Body of pancreas (tissue), 4 donors: Measurements from ENCODE around the gene CACNA1E.

Experiments used
- CTCF ChIP-seq, 7 experiments: fragments of 450-650 bp in 4 of 7; fragments of 200-600 bp in 3 of 7; sonication (generic) in 3 of 7; IDR thresholded peaks; one replicate each; pipeline ENCODE4 v1.5.1; 2016 to 2019; ENCODE audit warnings: antibody characterized with exemption in 7 of 7
- POLR2A ChIP-seq, 3 donors: fragments of 450-650 bp; IDR thresholded peaks; one replicate each; pipeline ENCODE4 v1.6.1; 2016; ENCODE audit warnings: antibody characterized with exemption in 3 of 3, mild to moderate bottlenecking in 2 of 3

- no peak for TF ChIP-seq CTCF (IDR thresholded peaks at IDR 0.05)
- TF ChIP-seq POLR2A (IDR thresholded peaks at IDR 0.05): no peak
Observed at GRCh38 chr1:181485287-181486097, 2.2 kb downstream of the CACNA1E start.
